Activated CD4-positive, alpha-beta memory T cell treated with anti-CD3 and anti-CD28 coated beads for 36 hours (primary cell): ENCODE measurements around the gene S1PR1. TPM values are rescaled to one million over a fixed set of nuclear protein-coding genes. Genes with fewer than 3 reads are reported as not detected.
"Not testable (repeated sequence)": the region's sequence is repeated elsewhere in the genome, so short reads cannot be mapped to it uniquely, and the experiment has no call there.

Experiments
- CTCF ChIA-PET: fragments of 350-600 bp; sonication (Branson Sonifier 250); formaldehyde crosslinking; loops from one replicate; lab custom pipeline; 2021; ENCODE audit warnings: antibody characterized with exemption, inconsistent platforms; lab: Charles Lee
- POLR2A ChIA-PET: fragments of 350-600 bp; sonication (Branson Sonifier 250); formaldehyde crosslinking; loops from one replicate; lab custom pipeline; 2021; ENCODE audit warnings: antibody characterized with exemption; lab: Charles Lee
- DNase-seq: peaks from one replicate; pipeline ENCODE4 v3.0.0-alpha.2; 2020
- H3K27ac Mint-ChIP-seq: one replicate; pipeline ENCODE4 v1.8.0; 2021; ENCODE audit warnings: mixed read lengths
- H3K27me3 Mint-ChIP-seq: one replicate; pipeline ENCODE4 v1.8.0; 2021; ENCODE audit warnings: mixed read lengths
- H3K36me3 Mint-ChIP-seq: one replicate; pipeline ENCODE4 v1.8.0; 2021; ENCODE audit warnings: mixed read lengths
- H3K4me1 Mint-ChIP-seq: one replicate; pipeline ENCODE4 v1.8.0; 2021; ENCODE audit warnings: low read depth, mixed read lengths
- H3K4me3 Mint-ChIP-seq: one replicate; pipeline ENCODE4 v1.8.0; 2021; ENCODE audit warnings: mild to moderate bottlenecking, mixed read lengths
- H3K9me3 Mint-ChIP-seq: one replicate; pipeline ENCODE4 v1.8.0; 2021; ENCODE audit warnings: mixed read lengths
- intact Hi-C: fragments of 100-400 bp; cut with micrococcal nuclease; formaldehyde crosslinking; loops from one replicate; pipeline ENCODE4 v1.15.1; 2023
- total RNA-seq, 2 experiments: library from RNA; stranded (reverse); gene quantifications; one replicate each; pipeline ENCODE4 v1.2.3, GENCODE V29; 2021

Gene S1PR1
- total RNA-seq, 2 experiments from 2014 or later, result 134 to 140 TPM

DNA sequence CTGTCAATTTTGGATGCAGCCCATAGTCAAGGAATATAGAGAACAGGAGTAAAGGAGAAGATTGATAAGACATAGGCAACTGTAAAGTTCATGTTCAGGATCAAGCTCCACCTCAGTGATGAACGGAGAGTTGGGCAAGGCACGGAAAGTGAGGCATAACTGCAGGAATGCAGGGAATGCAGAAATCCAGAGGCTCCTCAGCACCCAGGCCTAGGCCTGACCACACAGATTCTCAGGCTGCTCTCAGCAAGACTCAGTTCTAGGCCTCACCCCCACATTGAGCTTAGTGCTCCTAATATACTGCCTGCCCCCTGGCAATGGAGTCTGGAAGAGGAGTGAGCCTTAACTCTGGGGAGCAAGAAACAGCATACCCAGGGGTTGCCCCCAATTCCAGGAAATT lies 36.3 kb upstream of the S1PR1 start:
- ChIA-PET CTCF (interaction anchor here (2.1 to 2.6 kb wide), 2 partner anchors 38 to 88 kb away, joined by 7 to 13 read pairs; no protein-coding TSS in a partner anchor), POLR2A (interaction anchor here (3.7 to 3.9 kb wide), 3 partner anchors 22 to 91 kb away, joined by 17 to 109 read pairs (median 78); partner anchors contain the start of gene S1PR1)
- Mint-ChIP-seq H3K36me3 (no peaks in the 10 kb centered on the region), H3K27ac (peak overlapping the region; percentile 81), H3K9me3 (no peaks in the 10 kb centered on the region), H3K4me3 (no peak overlapping the region), H3K27me3 (no peaks in the 10 kb centered on the region), H3K4me1 (peaks cover 46% of the 10 kb centered on the region)
- DNase-seq, result no peak
- intact Hi-C loops, result no loop called here

DNA sequence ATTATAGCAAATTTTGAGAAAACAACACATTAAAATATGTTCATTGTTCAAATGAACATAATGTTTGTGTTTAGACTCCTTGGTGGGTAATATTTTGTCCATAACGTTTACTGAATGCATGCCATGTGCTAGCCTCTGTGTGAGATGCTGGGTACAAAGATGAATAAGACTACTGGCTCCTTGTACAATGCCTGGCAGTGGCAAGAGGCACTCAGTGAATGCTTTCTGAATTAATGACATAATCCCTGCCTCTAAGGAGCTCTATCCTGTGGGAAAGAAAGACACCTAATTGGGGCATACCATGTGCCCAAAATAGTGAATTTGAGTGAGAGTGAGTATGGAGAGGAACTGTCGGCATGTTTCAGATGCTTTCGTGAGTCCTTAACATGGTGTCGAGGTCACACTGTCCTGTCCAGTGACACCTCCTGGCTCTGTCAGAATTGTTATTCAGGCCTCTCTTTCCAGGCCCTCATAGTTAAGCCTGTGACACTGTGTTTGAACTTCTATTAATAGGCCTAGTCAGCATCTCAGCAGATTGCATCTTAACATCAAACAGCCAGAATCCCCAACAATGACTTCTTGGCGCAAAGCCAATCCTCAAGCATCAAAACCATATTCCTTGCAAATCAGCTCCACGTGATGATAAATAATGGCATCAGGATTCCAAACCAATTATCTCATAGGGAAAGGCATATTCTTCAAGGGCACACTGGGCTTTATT lies 32.8 kb upstream of the S1PR1 start:
- peaks cover 37% of the 10 kb centered on the region for H3K4me1 Mint-ChIP-seq

DNA sequence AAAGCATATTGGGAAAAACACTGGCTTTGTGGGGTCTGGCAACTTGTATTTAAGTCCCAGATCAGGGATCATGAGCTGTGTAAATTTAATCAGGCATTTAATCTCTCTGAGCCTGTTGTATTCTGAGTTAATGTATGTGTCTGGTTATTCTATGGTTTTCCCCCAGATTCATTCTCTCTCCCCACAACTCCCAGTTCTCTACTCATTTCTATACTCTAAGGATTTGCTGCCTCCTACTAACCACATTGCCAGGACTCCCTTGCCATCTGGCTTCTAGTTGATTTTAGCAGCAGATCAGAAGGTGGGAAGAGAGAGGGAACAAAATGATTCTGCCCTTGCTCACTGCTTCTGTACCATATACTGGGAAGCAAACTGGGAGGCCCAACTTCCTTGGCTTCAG lies 31.4 kb upstream of the S1PR1 start:
- POLR2A ChIA-PET, result interaction anchor here (1.1 to 2.4 kb wide), 4 partner anchors 26 to 33 kb away, joined by 3 to 20 read pairs (median 8); partner anchors contain the start of gene S1PR1
- no peak for DNase-seq
- CTCF ChIA-PET, result interaction anchor here (0.6 to 2.0 kb wide), 6 partner anchors 11 to 153 kb away, joined by 3 to 9 read pairs (median 4); partner anchors contain the start of gene S1PR1
- Mint-ChIP-seq H3K36me3 (no peaks in the 10 kb centered on the region), H3K27ac (peak overlapping the region; percentile 74), H3K4me1 (peaks cover 26% of the 10 kb centered on the region), H3K27me3 (no peaks in the 10 kb centered on the region), H3K9me3 (no peaks in the 10 kb centered on the region), H3K4me3 (no peak overlapping the region)
- intact Hi-C loops, result loop anchor here (1.0 to 2.0 kb wide), 2 partner anchors 17 to 30 kb away; no protein-coding TSS in a partner anchor

More for the DNA sequence above, 32.8 kb upstream of the S1PR1 start:
- H3K27ac Mint-ChIP-seq, result no peak overlapping the region
- ChIA-PET CTCF (interaction anchor here (0.9 to 2.0 kb wide), 4 partner anchors 13 to 84 kb away, joined by 3 to 7 read pairs (median 4); partner anchors contain the start of gene S1PR1), POLR2A (interaction anchor here (1.1 to 2.4 kb wide), 3 partner anchors 26 to 34 kb away, joined by 5 to 20 read pairs (median 12); partner anchors contain the start of gene S1PR1)
- no peaks in the 10 kb centered on the region for H3K27me3 Mint-ChIP-seq
- no peaks in the 10 kb centered on the region for H3K9me3 Mint-ChIP-seq
- intact Hi-C loops, result loop anchor here (2.0 kb wide), 1 partner anchor 19 kb away; no protein-coding TSS in a partner anchor
- no peaks in the 10 kb centered on the region for H3K36me3 Mint-ChIP-seq
- no peak for DNase-seq
- H3K4me3 Mint-ChIP-seq, result no peak overlapping the region

DNA sequence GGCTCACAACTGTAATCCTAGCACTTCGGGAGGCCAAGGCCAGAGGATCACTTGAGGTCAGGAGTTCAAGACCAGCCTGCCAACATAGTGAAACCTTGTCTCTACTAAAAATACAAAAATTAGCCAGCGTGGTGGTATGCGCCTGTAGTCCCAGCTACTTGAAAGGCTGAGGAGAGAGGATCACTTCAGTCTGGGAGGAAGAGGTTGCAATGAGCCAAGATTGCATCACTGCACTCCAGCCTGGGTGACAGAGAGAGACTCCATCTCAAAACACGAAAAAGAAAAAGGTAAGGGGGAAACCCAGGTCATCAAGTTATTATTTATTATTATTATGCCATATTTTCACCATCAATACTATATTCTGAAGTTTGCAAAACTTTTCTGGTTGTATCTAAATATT lies 30.7 kb upstream of the S1PR1 start:
- H3K36me3 Mint-ChIP-seq, H3K9me3 Mint-ChIP-seq, H3K27me3 Mint-ChIP-seq: not testable (repeated sequence)
- Mint-ChIP-seq H3K4me3 (peak overlapping the region; percentile 26), H3K27ac (peak overlapping the region; percentile 74), H3K4me1 (peaks cover 23% of the 10 kb centered on the region)
- DNase-seq, result peak; percentile 44
- ChIA-PET POLR2A (interaction anchor here (1.3 to 2.4 kb wide), 2 partner anchors 26 to 30 kb away, joined by 3 to 20 read pairs; partner anchors contain the start of gene S1PR1), CTCF (interaction anchor here (0.9 to 1.5 kb wide), 2 partner anchors 33 to 84 kb away, joined by 4 to 9 read pairs; no protein-coding TSS in a partner anchor)
- intact Hi-C loops, result loop anchor here (1.0 kb wide), 1 partner anchor 9 kb away; no protein-coding TSS in a partner anchor

DNA sequence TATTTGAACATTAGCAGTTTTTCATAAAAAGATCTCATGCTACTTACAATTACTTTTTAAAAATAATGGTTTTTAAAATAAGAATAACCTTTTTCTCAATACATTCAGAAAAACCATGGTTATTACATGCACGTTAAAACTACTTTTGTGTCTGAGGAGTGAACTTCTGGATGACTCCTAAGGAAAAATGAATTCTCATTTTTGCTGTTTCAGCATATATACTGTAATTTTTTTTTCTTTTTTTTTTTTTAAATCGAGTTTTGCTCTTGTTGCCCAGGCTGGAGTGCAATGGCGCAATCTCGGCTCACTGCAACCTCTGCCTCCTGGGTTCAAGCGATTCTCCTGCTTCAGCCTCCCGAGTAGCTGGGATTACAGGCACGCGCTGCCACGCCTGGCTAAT lies 29.5 kb upstream of the S1PR1 start:
- H3K9me3 Mint-ChIP-seq, H3K36me3 Mint-ChIP-seq, intact Hi-C loops, POLR2A ChIA-PET, H3K27me3 Mint-ChIP-seq, CTCF ChIA-PET, H3K27ac Mint-ChIP-seq, DNase-seq, H3K4me3 Mint-ChIP-seq: not testable (repeated sequence)
- H3K4me1 Mint-ChIP-seq, result peaks cover 23% of the 10 kb centered on the region

DNA sequence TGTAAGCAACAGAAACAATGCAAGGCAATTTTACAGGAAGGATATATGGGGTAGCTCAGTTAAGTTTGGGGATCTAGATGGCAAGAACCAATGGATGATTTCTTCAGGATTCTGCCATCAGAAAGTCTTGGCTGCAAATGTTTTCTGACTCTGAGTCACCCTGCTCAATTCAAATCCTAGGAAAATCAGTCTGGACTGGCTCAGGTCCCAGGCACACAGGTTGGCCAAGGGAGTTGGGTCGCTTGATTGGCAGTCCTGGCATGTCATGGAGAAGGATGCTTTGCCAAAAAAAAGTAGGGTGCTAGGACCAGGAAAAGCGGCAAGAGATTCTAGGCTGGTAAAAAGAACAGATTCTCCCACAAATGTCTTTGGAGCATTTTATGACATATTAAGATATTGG lies 28.9 kb upstream of the S1PR1 start:
- H3K27ac Mint-ChIP-seq, result no peak overlapping the region
- peaks cover 23% of the 10 kb centered on the region for H3K4me1 Mint-ChIP-seq
- peaks cover 1% of the 10 kb centered on the region for H3K36me3 Mint-ChIP-seq
- no peaks in the 10 kb centered on the region for H3K9me3 Mint-ChIP-seq
- intact Hi-C loops, result no loop called here
- POLR2A ChIA-PET, result no interaction called here
- no peaks in the 10 kb centered on the region for H3K27me3 Mint-ChIP-seq
- DNase-seq, result no peak
- CTCF ChIA-PET, result no interaction called here
- H3K4me3 Mint-ChIP-seq, result no peak overlapping the region

DNA sequence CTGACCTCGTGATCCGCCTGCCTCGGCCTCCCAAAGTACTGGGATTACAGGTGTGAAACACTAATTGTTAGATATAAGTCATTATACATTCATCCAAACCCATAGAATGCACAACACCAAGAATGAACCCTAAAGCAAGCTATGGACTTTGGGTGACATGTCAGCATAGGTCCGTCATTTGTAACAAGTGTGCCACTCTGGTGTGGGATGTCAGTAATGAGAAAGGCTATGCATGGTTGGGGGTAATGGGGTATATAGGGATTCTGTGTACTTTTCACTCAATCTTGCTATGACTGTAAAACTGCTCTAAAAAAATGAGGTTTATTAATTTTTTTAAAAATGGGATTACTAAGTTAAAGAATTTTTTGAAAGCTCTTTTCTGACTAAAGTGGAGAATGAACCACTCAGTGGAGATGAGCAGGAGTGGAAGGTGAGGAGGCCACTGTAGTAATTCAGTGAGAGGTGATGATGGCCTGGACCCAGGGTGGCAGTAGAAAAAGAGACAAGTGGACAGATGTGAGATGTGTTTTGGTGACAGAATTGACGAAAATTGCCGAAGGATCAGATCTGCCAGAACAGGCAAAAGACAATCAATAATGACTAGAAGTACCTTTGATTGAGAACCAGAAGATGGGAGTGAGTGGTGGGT lies 21.3 kb upstream of the S1PR1 start:
- Mint-ChIP-seq H3K4me3 (no peak overlapping the region), H3K4me1 (peaks cover 20% of the 10 kb centered on the region), H3K27ac (peak overlapping the region; percentile 15), H3K27me3 (no peaks in the 10 kb centered on the region), H3K9me3 (no peaks in the 10 kb centered on the region), H3K36me3 (peaks cover 1% of the 10 kb centered on the region)
- POLR2A ChIA-PET, result interaction anchor here (0.5 to 3.1 kb wide), 3 partner anchors 16 to 1238 kb away, joined by 4 to 13 read pairs (median 5); no protein-coding TSS in a partner anchor
- CTCF ChIA-PET, result no interaction called here
- DNase-seq, result no peak
- intact Hi-C loops, result loop anchor here (1.0 kb wide), 2 partner anchors 9 to 20 kb away; no protein-coding TSS in a partner anchor

DNA sequence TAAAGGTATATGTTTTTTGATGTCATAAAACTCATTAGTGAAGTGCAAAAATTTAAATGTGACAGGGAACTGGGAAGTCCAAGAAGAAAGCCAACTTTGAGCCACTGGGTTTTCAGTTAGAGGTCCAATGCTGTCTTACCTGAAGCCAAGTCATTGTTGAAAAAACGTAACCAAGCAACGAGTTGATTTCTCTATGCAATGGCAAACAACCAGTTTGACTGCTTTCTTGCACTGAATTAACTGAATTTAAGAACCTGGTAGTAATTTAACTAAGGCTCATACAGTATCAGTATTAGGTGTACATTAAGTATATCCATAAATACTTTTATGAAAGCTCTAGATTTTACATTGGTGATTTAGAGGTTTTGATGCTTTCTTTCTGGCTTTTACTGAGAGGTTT lies 20.2 kb upstream of the S1PR1 start:
- Mint-ChIP-seq H3K9me3 (no peaks in the 10 kb centered on the region), H3K36me3 (no peaks in the 10 kb centered on the region), H3K27ac (no peak overlapping the region), H3K27me3 (no peaks in the 10 kb centered on the region), H3K4me3 (no peak overlapping the region), H3K4me1 (peaks cover 29% of the 10 kb centered on the region)
- POLR2A ChIA-PET, result interaction anchor here (0.6 to 3.1 kb wide), 4 partner anchors 17 to 77 kb away, joined by 5 to 13 read pairs (median 6); no protein-coding TSS in a partner anchor
- no peak for DNase-seq
- intact Hi-C loops, result loop anchor here (1.0 kb wide), 1 partner anchor 19 kb away; no protein-coding TSS in a partner anchor
- CTCF ChIA-PET, result interaction anchor here (1.1 kb wide), 1 partner anchor 12 kb away, joined by 4 read pairs; no protein-coding TSS in a partner anchor

DNA sequence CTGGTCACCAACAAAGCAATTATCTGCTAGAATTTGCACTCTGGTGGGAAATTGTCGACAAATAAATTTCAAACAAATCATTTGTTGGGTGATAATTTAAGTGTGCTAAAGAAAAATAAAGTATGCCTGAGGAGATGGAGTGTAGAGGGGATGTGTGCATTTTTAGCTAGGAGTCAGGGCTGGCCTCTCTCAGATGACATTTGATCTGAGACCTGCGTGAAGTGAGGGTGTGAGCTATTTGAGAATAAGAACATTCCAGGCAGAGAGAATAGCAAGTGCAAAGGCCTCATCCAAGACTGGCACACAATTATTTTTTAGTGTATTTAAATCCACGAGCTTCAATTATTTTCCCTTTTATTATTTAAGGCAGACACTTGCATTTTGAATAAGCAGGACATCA lies 19.7 kb upstream of the S1PR1 start:
- Mint-ChIP-seq H3K9me3 (no peaks in the 10 kb centered on the region), H3K4me3 (no peak overlapping the region), H3K27me3 (no peaks in the 10 kb centered on the region), H3K27ac (no peak overlapping the region), H3K36me3 (peaks cover 2% of the 10 kb centered on the region), H3K4me1 (peaks cover 34% of the 10 kb centered on the region)
- ChIA-PET CTCF (interaction anchor here (1.1 kb wide), 1 partner anchor 12 kb away, joined by 4 read pairs; no protein-coding TSS in a partner anchor), POLR2A (interaction anchor here (0.6 to 3.1 kb wide), 3 partner anchors 19 to 76 kb away, joined by 5 to 13 read pairs (median 6); no protein-coding TSS in a partner anchor)
- no peak for DNase-seq
- intact Hi-C loops, result no loop called here

DNA sequence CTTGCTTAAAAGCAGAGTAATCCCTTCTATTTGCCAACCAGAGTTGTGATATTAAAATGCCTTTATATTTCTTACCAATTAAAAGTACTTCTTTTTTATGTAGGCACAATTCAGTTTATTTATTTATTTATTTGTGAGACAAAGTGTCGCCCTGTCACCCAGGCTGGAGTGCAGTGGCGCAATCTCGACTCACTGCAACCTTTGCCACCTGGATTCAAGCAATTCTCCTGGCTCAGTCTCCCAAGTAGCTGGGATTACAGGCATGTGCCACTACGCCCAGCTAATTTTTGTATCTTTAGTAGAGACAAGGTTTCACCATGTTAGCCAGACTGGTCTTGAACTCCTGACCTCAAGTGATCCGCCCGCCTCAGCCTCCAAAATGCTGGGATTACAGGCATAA lies 17.9 kb upstream of the S1PR1 start:
- POLR2A ChIA-PET, result interaction anchor here (0.5 to 0.7 kb wide), 2 partner anchors 14 to 39 kb away, joined by 3 read pairs; no protein-coding TSS in a partner anchor
- CTCF ChIA-PET, intact Hi-C loops, H3K27me3 Mint-ChIP-seq, H3K36me3 Mint-ChIP-seq, H3K27ac Mint-ChIP-seq, H3K4me3 Mint-ChIP-seq, DNase-seq, H3K9me3 Mint-ChIP-seq: not testable (repeated sequence)
- H3K4me1 Mint-ChIP-seq, result peaks cover 47% of the 10 kb centered on the region
